Mesendoderm (in vitro differentiated cells): ENCODE measurements around the gene TRAPPC6A.
A peak's percentile ranks its signal among the peaks of the same experiment; 100 is the strongest.

ENCODE experiments used
- DNase-seq: peaks from one replicate; pipeline ENCODE4 v3.0.0; 2013
- H2AK5ac ChIP-seq: 2 replicates; pipeline ENCODE4 v1.6.1; 2013; ENCODE audit warnings: low read length, inconsistent platforms
- H2BK120ac ChIP-seq: 2 replicates; pipeline ENCODE4 v1.6.1; 2013; ENCODE audit warnings: low read depth, mild to moderate bottlenecking, low read length, moderate library complexity, mixed read lengths
- H2BK15ac ChIP-seq: replicated peaks from 2 replicates; pipeline ENCODE4 v1.6.1; 2013; ENCODE audit warnings: low read depth, mild to moderate bottlenecking, moderate library complexity
- H2BK5ac ChIP-seq: 2 replicates; pipeline ENCODE4 v1.6.1; 2013; ENCODE audit warnings: low read length, inconsistent platforms
- H3K18ac ChIP-seq: 2 replicates; pipeline ENCODE4 v1.6.1; 2013; ENCODE audit warnings: mild to moderate bottlenecking, low read length, mixed read lengths
- H3K23ac ChIP-seq: one replicate; pipeline ENCODE4 v1.6.1; 2013; ENCODE audit warnings: low read length
- H3K27ac ChIP-seq: 2 replicates; pipeline ENCODE4 v1.5.1; 2013; ENCODE audit warnings: low read depth, mild to moderate bottlenecking, inconsistent platforms, low read length, moderate library complexity
- H3K27me3 ChIP-seq: 2 replicates; pipeline ENCODE4 v1.6.1; 2013; ENCODE audit warnings: low read length, control low read depth, mild to moderate bottlenecking, inconsistent platforms; ENCODE audit not compliant: insufficient read depth, poor library complexity
- H3K36me3 ChIP-seq: 2 replicates; pipeline ENCODE4 v1.6.1; 2013; ENCODE audit warnings: low read length, inconsistent platforms; ENCODE audit not compliant: control insufficient read depth, insufficient read depth
- H3K4ac ChIP-seq: one replicate; pipeline ENCODE4 v1.6.1; 2013; ENCODE audit warnings: low read depth, mild to moderate bottlenecking, low read length, moderate library complexity
- H3K4me1 ChIP-seq: 2 replicates; pipeline ENCODE4 v1.6.1; 2013; ENCODE audit warnings: low read depth, low read length, inconsistent platforms; ENCODE audit not compliant: control insufficient read depth
- H3K4me2 ChIP-seq: 2 replicates; pipeline ENCODE4 v1.6.1; 2013; ENCODE audit warnings: low read length
- H3K4me3 ChIP-seq: 2 replicates; pipeline ENCODE4 v1.5.1; 2013; ENCODE audit warnings: mild to moderate bottlenecking, low read length
- H3K56ac ChIP-seq: one replicate; pipeline ENCODE4 v1.6.1; 2013; ENCODE audit warnings: low read length
- H3K79me1 ChIP-seq: 2 replicates; pipeline ENCODE4 v1.6.1; 2013; ENCODE audit warnings: low read length, inconsistent platforms
- H3K79me2 ChIP-seq: 2 replicates; pipeline ENCODE4 v1.6.1; 2013; ENCODE audit warnings: mild to moderate bottlenecking, low read length; ENCODE audit not compliant: control insufficient read depth, insufficient read depth
- H3K9ac ChIP-seq: 2 replicates; pipeline ENCODE4 v1.6.1; 2013; ENCODE audit warnings: low read length, inconsistent platforms
- H4K5ac ChIP-seq: one replicate; pipeline ENCODE4 v1.6.1; 2013; ENCODE audit warnings: low read length
- H4K8ac ChIP-seq: one replicate; pipeline ENCODE4 v1.6.1; 2013; ENCODE audit warnings: low read depth, mild to moderate bottlenecking, control low read depth, low read length, moderate library complexity
- WGBS: extraction: QIAGEN DNeasy Blood & Tissue Kit; methylation state at CpG from one replicate; pipeline ENCODE4 v1.1.7; 2013; ENCODE audit warnings: low lambda C conversion rate, missing lambda C conversion rate; ENCODE audit not compliant: insufficient coverage; ENCODE audit errors: extremely low coverage; 5-methylcytosine and 5-hydroxymethylcytosine counted together

Gene TRAPPC6A

DNA sequence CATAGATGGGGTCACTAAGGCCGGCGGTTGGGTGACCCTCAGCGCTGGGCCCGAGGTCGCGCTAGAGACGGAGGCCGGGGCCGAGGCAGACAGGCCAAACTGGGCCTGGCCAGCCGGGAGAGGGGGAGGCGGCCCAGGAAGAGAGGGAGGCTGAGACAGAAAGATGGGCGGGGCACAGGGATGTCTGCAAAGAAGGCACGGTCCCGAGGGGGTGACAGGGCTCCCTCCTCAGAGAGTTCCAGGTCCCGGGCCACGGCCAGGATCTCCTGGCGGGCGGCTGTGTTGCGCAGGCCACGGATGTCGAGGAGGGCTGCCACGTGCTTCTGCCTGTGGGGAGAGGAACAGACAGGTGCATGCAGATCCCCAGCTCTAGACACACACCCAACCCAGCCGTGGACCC is 35.0 kb upstream of the TRAPPC6A start:
- Histone ChIP-seq H4K8ac (no peak overlapping the region), H3K4ac (no peak overlapping the region), H3K27me3 (peaks cover 19% of the 10 kb centered on the region), H3K4me3 (no peak overlapping the region), H2AK5ac (no peak overlapping the region), H3K18ac (no peak overlapping the region), H2BK15ac (no peak overlapping the region), H2BK120ac (no peak overlapping the region), H4K5ac (no peak overlapping the region), H3K36me3 (no peaks in the 10 kb centered on the region), H2BK5ac (no peak overlapping the region), H3K79me1 (no peaks in the 10 kb centered on the region), H3K56ac (no peak overlapping the region), H3K4me2 (no peak overlapping the region), H3K79me2 (no peaks in the 10 kb centered on the region), H3K4me1 (no peaks in the 10 kb centered on the region), H3K9ac (no peak overlapping the region), H3K27ac (no peak overlapping the region), H3K23ac (no peak overlapping the region)
- WGBS = no CpG with 5 or more reads among the region's 23 CpGs
- DNase-seq = no peak

DNA sequence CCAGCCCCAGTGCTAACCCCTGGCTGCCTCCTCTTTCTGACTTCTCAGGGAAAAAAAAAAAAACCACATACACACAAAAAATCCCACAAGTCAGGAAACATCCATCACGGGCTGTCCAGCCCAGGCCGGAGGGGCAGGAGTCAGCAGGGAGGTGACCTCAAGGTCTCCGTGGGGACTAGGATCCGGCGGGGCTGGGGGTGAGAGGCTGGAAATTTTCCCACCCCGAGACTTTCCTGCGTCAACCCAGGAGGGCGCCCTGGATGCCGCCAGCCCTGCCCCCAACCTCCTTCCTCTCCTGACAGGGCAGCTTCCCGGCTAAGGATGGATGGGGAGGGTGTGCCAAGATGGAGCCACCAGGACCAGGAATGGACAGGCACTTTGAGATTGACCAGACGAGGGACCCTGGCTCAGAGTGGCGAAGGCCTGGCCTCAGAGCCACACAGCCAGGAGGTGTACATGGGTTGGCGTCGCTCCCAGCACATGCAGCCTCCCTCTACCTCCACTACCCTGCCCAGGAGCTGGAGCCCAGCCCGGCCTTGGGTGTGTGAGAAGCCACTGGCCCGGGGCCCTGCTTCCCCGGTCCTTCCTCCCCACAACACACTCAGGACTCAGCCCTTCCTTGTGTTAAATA is 33.8 kb upstream of the TRAPPC6A start:
- Histone ChIP-seq H3K27me3 (peaks cover 8% of the 10 kb centered on the region), H3K36me3 (no peaks in the 10 kb centered on the region), H2AK5ac (no peak overlapping the region), H2BK5ac (no peak overlapping the region), H3K27ac (no peak overlapping the region), H3K56ac (no peak overlapping the region), H2BK15ac (no peak overlapping the region), H3K4ac (no peak overlapping the region), H4K5ac (no peak overlapping the region), H3K4me1 (no peaks in the 10 kb centered on the region), H3K18ac (no peak overlapping the region), H3K79me1 (no peaks in the 10 kb centered on the region), H3K4me2 (no peak overlapping the region), H3K23ac (no peak overlapping the region), H3K9ac (no peak overlapping the region), H2BK120ac (no peak overlapping the region), H4K8ac (no peak overlapping the region), H3K4me3 (no peak overlapping the region), H3K79me2 (no peaks in the 10 kb centered on the region)
- no peak for DNase-seq
- no CpG with 5 or more reads among the region's 17 CpGs for WGBS

DNA sequence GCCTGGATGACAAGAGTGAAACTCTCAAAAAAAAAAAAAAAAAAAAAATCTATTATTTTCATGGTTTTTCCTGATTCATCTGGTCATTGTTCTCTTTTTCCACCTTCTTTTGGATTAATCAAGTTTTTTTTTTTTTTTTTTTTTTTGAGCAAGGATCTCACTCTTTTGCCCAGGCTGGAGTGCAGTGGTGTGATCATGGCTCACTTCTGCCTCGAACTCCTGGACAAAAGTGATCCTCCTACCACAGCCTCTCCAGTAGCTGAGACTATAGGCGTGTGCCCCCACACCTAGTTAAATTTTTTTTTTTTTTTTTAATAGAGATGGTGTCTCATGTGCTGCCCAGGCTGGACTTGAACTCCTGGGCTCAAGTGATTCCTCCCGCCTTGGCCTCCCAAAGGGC is 28.3 kb upstream of the TRAPPC6A start:
- Histone ChIP-seq H2BK5ac (no peak overlapping the region), H3K79me1 (no peaks in the 10 kb centered on the region), H3K9ac (no peak overlapping the region), H4K5ac (no peak overlapping the region), H3K27me3 (no peaks in the 10 kb centered on the region), H2BK15ac (no peak overlapping the region), H3K4ac (no peak overlapping the region), H3K27ac (no peak overlapping the region), H3K4me1 (no peaks in the 10 kb centered on the region), H3K23ac (no peak overlapping the region), H2AK5ac (no peak overlapping the region), H3K4me3 (no peak overlapping the region), H3K56ac (no peak overlapping the region), H3K79me2 (no peaks in the 10 kb centered on the region), H3K36me3 (no peaks in the 10 kb centered on the region), H3K4me2 (no peak overlapping the region), H4K8ac (no peak overlapping the region), H3K18ac (no peak overlapping the region), H2BK120ac (no peak overlapping the region)
- whole genome bisulfite sequencing = no CpG with 5 or more reads among the region's 3 CpGs
- DNase-seq = no peak

DNA sequence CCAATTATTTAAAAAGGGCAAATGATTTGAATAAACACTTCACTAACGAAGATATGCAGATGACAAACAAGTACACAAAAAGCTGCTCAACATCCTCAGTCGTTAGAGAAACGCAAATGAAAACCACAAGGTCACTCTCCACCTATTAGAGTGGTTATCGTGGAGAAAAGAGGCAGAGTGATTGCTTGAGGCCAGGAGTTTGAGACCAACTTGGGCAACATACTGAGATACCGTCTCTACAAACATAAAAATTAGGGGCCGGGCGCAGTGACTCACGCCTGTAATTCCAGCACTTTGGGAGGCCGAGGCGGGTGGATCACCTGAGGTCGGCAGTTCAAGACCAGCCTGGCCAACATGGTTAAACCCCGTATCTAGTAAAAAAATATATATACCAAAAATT is 27.8 kb upstream of the TRAPPC6A start:
- no peak overlapping the region for H3K56ac ChIP-seq
- H3K79me1 ChIP-seq = no peaks in the 10 kb centered on the region
- no peak overlapping the region for H3K4me2 ChIP-seq
- no peak for DNase-seq
- no peak overlapping the region for H4K8ac ChIP-seq
- H4K5ac ChIP-seq = no peak overlapping the region
- no peak overlapping the region for H3K18ac ChIP-seq
- H2BK5ac ChIP-seq = no peak overlapping the region
- no peak overlapping the region for H2BK120ac ChIP-seq
- no peak overlapping the region for H2AK5ac ChIP-seq
- H3K36me3 ChIP-seq = no peaks in the 10 kb centered on the region
- no CpG with 5 or more reads among the region's 12 CpGs for WGBS
- no peak overlapping the region for H3K27ac ChIP-seq
- no peak overlapping the region for H3K23ac ChIP-seq
- no peak overlapping the region for H2BK15ac ChIP-seq
- no peak overlapping the region for H3K9ac ChIP-seq
- H3K4me3 ChIP-seq = no peak overlapping the region
- no peaks in the 10 kb centered on the region for H3K27me3 ChIP-seq
- H3K4me1 ChIP-seq = no peaks in the 10 kb centered on the region
- H3K79me2 ChIP-seq = no peaks in the 10 kb centered on the region
- H3K4ac ChIP-seq = no peak overlapping the region

DNA sequence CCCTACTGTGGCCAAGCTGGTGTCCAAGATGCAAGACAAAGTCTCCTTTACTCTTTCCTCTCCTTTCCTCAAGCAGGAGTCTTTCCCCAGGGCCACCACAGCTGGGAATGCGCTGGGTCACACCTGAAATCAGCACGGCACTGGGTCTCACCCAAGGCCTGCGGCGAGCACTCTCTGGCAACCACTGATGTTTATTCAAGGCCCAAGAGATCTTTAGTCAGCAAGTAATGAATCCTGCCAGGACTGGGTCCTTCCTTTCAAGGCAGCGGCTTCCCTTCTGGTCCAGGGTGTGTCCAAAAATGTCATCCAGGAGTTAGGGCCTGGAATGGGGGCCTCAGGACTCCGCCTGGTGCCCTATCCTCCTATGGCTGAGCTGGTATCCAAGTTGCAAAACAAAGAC is 24.6 kb upstream of the TRAPPC6A start:
- H2BK5ac ChIP-seq = no peak overlapping the region
- H2BK15ac ChIP-seq = no peak overlapping the region
- no peak overlapping the region for H3K4me2 ChIP-seq
- DNase-seq = no peak
- no peak overlapping the region for H3K18ac ChIP-seq
- no peak overlapping the region for H3K56ac ChIP-seq
- H3K79me2 ChIP-seq = no peaks in the 10 kb centered on the region
- no peaks in the 10 kb centered on the region for H3K36me3 ChIP-seq
- H4K5ac ChIP-seq = no peak overlapping the region
- H3K4me1 ChIP-seq = no peaks in the 10 kb centered on the region
- H3K27me3 ChIP-seq = no peaks in the 10 kb centered on the region
- no peak overlapping the region for H3K4ac ChIP-seq
- no peak overlapping the region for H4K8ac ChIP-seq
- H2BK120ac ChIP-seq = no peak overlapping the region
- H3K79me1 ChIP-seq = no peaks in the 10 kb centered on the region
- no peak overlapping the region for H2AK5ac ChIP-seq
- H3K9ac ChIP-seq = no peak overlapping the region
- no peak overlapping the region for H3K27ac ChIP-seq
- no peak overlapping the region for H3K4me3 ChIP-seq
- no peak overlapping the region for H3K23ac ChIP-seq
- no CpG with 5 or more reads among the region's 6 CpGs for WGBS

GRCh38 chr19:45200568-45200967 is 22.5 kb upstream of the TRAPPC6A start:
- Histone ChIP-seq H2AK5ac (no peak overlapping the region), H3K18ac (no peak overlapping the region), H3K23ac (no peak overlapping the region), H3K79me1 (no peaks in the 10 kb centered on the region), H3K79me2 (no peaks in the 10 kb centered on the region), H4K8ac (no peak overlapping the region), H3K27me3 (no peaks in the 10 kb centered on the region), H4K5ac (no peak overlapping the region), H3K4ac (no peak overlapping the region), H3K56ac (no peak overlapping the region), H3K4me3 (no peak overlapping the region), H3K4me2 (no peak overlapping the region), H3K9ac (no peak overlapping the region), H3K4me1 (no peaks in the 10 kb centered on the region), H3K36me3 (no peaks in the 10 kb centered on the region), H2BK120ac (no peak overlapping the region), H3K27ac (no peak overlapping the region), H2BK5ac (no peak overlapping the region), H2BK15ac (no peak overlapping the region)
- no CpG with 5 or more reads among the region's 4 CpGs for WGBS
- DNase-seq = peak; percentile 75
